Hepatocyte (in vitro differentiated cells): ENCODE results near the gene ODC1.

ENCODE experiments used
- EZH2 ChIP-seq: fragments of 200-600 bp; sonication (generic); IDR thresholded peaks from 2 replicates; pipeline ENCODE4 v1.6.1; 2016; ENCODE audit warnings: antibody characterized with exemption, mild to moderate bottlenecking, borderline replicate concordance
- TF ChIP-seq, protein P1 (sequence below): fragments of 200-600 bp; sonication (generic); IDR thresholded peaks from 2 replicates; pipeline ENCODE4 v1.5.1; 2016; ENCODE audit warnings: antibody characterized with exemption, mild to moderate bottlenecking; ENCODE audit not compliant: poor library complexity

DNA sequence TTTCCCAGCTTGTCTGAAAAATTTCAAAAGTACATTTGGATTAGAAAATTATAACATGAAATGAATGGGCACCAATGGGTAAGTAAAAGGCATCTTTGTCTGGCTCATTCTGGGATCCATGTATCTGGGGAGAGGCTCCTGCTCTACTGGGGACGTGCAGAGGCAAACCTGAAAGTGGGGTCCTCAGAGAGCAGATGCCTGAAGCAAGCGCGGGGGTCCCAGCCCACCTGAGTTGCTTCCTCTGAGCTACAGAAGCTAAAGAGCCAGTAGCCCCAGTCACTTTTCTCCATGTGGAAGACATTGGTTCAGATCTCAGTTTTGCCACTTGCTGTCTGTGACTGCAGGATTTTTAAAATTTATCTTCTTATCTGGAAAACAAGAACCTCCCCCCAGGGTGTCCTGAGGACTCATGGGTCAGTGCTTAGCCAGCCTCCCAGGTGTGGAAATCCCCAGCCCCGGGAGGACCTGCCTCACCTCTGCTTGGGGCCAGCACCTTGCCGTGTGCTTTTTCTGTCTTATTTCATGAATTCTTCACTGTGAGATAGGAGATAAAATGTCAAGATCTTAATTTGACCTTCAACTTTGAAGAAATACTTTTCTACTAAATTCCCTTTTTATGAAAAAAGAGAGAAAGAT lies 25.1 kb upstream of the ODC1 start:
- TF ChIP-seq, protein P1, sequence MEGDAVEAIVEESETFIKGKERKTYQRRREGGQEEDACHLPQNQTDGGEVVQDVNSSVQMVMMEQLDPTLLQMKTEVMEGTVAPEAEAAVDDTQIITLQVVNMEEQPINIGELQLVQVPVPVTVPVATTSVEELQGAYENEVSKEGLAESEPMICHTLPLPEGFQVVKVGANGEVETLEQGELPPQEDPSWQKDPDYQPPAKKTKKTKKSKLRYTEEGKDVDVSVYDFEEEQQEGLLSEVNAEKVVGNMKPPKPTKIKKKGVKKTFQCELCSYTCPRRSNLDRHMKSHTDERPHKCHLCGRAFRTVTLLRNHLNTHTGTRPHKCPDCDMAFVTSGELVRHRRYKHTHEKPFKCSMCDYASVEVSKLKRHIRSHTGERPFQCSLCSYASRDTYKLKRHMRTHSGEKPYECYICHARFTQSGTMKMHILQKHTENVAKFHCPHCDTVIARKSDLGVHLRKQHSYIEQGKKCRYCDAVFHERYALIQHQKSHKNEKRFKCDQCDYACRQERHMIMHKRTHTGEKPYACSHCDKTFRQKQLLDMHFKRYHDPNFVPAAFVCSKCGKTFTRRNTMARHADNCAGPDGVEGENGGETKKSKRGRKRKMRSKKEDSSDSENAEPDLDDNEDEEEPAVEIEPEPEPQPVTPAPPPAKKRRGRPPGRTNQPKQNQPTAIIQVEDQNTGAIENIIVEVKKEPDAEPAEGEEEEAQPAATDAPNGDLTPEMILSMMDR: no peak
- no peak for TF ChIP-seq EZH2
